GM21737 (cell line): ENCODE results near the gene KLHL8.
"Not testable (repeated sequence)": the region's sequence is repeated elsewhere in the genome, so short reads cannot be mapped to it uniquely, and the experiment has no call there.

ENCODE experiments used
- ATAC-seq: cut with Tn5 transposase; IDR thresholded peaks from one replicate; pipeline ENCODE4 v1.9.1; 2021; ENCODE audit warnings: mild to moderate bottlenecking, moderate library complexity; ENCODE audit not compliant: unreplicated experiment

KLHL8 gene

DNA sequence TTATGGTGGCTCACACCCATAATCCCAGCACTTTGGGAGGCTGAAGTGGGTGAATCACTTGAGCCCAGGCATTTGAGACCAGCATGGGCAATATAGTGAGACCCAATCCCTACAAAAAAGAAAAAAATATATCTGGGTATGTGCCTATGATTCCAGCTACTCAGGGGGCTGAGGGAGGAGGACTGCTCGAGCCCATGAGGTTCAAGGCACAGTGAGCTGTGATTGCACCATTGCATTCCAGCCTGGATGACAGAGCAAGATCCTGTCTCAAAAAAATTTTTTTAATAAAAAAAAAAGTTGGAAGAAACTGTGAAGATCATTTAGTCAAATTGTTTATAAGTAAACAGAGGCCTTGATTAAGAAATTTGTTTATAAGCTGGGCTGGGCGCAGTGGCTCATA, 39.7 kb downstream of the KLHL8 start:
- no peak for ATAC-seq

- ATAC-seq, result no peak
These were observed 40.7 kb downstream of the KLHL8 start for GRCh38 chr4:87179751-87180150.

GRCh38 chr4:87174672-87175071, 45.7 kb downstream of the KLHL8 start:
- no peak for ATAC-seq

- no peak for ATAC-seq
These were observed 48.5 kb downstream of the KLHL8 start for GRCh38 chr4:87171944-87172343.

GRCh38 chr4:87166296-87166854, 54.0 kb downstream of the KLHL8 start:
- ATAC-seq, result no peak

GRCh38 chr4:87165892-87166291, 54.5 kb downstream of the KLHL8 start:
- ATAC-seq, result no peak

GRCh38 chr4:87153078-87153870, 67.1 kb downstream of the KLHL8 start:
- ATAC-seq, result no peak

DNA sequence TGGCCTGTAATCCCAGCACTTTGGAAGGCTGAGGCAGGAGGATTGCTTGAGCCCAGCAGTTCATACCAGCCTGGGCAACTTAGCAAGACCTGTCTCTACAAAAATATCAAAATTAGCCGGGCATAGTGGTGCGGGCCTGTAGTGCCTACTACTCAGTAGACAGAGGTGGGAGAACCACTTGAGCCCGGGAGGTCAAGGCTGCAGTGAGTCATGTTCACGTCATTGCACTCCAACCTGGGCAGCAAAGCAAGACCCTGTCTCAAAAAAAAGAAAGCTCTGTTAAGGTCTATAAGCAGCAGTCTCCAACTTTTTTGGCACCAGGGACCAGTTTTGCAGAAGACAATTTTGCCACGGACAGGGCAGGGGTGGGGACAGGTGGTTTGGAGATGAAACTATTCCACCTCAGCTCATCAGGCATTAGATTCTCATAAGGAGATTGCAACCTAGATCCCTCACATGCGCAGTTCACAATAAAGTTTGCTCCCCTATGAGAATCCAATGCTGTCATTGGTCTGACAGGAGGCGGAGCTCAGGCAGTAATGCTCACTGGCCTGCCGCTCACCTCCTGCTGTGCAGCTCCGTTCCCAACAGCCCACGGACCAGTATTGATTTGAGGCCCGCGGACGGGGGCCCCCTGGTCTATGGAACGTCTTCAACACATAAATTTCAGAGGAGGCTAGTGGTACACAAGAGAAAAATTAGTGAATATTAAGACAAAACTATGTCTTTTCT, 67.9 kb downstream of the KLHL8 start:
- no peak for ATAC-seq

DNA sequence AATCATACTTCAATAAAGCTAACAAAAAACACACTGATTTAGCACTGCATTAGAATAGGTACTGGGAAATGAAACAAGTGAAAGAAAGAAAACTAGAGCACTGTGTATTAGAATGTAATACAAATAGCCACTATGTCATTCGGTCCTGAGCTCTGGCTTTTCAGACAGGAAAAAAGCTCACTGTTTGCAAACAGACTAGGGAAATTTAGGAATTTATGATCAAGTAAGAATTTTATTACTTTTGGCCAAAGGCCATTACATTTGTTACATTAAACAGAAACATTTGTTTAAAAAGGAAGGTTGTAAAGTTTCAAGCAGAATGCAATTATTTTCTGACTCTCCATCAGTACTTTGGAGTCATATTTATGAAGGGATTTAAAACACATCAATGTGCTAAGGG, 68.7 kb downstream of the KLHL8 start:
- no peak for ATAC-seq

GRCh38 chr4:87150498-87151261, 69.7 kb downstream of the KLHL8 start:
- peak; percentile 53 for ATAC-seq

DNA sequence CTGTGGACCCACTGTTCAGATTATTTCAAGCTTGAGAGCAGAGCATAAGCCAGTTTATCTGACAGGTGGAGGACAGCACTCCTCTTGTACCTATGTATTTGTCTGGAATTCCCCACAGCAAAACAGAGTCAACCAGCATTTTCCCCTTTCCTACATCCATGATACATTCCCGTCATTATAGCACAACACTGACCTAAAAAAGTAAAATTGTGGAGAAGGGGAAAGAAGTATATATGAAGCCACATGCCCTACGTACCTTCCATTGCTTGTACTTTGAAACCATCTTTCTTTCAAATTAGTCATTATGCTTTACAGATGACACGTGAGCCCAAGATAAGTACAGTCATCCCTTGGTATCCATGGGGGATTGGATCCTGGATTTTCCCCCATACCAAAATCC, 73.3 kb downstream of the KLHL8 start:
- no peak for ATAC-seq

DNA sequence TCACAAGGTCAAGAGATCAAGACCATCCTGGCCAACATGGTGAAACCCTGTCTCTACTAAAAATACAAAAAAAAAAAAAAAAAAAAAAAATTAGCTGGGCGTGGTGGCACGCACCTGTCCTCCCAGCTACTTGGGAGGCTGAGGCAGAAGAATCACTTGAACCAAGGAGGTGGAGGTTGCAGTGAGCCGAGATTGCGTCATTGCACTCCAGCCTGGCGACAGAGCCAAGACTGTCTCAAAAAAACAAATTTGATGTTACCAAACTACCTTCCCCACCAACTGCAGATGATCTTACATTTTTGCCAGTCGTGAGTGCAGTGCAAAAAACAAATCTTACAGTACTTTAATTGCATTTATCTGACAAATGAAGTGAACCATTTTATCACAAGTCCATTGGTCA, 74.5 kb downstream of the KLHL8 start:
- not testable (repeated sequence) for ATAC-seq

DNA sequence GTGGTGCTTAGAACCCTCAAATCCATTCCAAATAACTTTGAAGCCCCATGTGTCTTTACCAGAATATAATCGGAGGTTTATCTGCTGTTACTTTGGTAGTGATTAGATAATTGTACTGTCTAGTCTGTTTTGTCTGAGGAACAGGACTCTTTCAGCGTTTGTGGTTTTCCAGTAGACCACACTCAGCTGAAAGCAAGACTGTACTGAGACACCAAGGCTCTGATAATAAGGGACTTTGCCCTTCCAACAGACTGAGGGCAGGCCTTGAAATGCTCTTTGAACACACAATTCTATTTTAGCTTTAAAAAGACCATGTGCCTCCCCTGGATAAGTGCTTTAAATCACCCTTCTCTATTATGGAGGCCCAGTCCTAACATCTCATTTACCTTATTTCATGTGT, 76.1 kb downstream of the KLHL8 start:
- no peak for ATAC-seq

- ATAC-seq, result no peak
These were observed 79.0 kb downstream of the KLHL8 start for GRCh38 chr4:87141428-87141827.

- ATAC-seq, result no peak
These were observed 86.3 kb downstream of the KLHL8 start for GRCh38 chr4:87134122-87134521.

- no peak for ATAC-seq
These were observed 87.2 kb downstream of the KLHL8 start for GRCh38 chr4:87133183-87133582.

GRCh38 chr4:87132035-87132434, 88.4 kb downstream of the KLHL8 start:
- no peak for ATAC-seq

- ATAC-seq, result no peak
These were observed 89.3 kb downstream of the KLHL8 start for GRCh38 chr4:87130985-87131703.

DNA sequence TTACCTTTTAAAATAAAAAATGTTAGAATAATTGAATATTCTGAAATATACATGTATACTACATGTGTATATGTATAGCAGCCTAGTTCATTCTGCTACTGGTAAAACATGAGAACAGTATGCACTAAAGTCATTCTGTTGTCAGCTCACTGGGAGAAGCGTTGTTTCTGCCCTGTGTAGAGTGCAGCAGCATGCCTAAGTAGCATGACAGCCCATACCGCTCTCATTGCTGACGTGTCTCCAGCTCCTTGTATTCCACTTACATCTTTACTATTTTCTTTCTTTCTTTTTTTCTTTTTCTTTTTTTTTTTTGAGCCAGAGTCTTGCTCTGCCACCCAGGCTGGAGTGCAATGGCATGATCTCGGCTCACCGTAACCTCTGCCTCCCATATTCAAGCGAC, 90.7 kb downstream of the KLHL8 start:
- no peak for ATAC-seq

GRCh38 chr4:87128006-87128705, 92.3 kb downstream of the KLHL8 start:
- ATAC-seq, result no peak
